Midbrain (tissue), 1 donor: ENCODE results near the gene CNPY3.
"Not testable (repeated sequence)": the region's sequence is repeated elsewhere in the genome, so short reads cannot be mapped to it uniquely, and the experiment has no call there.

Experiments
- DNase-seq: peaks from one replicate; lab custom pipeline; 2025; lab: John Stamatoyannopoulos, UW

Gene CNPY3

DNA sequence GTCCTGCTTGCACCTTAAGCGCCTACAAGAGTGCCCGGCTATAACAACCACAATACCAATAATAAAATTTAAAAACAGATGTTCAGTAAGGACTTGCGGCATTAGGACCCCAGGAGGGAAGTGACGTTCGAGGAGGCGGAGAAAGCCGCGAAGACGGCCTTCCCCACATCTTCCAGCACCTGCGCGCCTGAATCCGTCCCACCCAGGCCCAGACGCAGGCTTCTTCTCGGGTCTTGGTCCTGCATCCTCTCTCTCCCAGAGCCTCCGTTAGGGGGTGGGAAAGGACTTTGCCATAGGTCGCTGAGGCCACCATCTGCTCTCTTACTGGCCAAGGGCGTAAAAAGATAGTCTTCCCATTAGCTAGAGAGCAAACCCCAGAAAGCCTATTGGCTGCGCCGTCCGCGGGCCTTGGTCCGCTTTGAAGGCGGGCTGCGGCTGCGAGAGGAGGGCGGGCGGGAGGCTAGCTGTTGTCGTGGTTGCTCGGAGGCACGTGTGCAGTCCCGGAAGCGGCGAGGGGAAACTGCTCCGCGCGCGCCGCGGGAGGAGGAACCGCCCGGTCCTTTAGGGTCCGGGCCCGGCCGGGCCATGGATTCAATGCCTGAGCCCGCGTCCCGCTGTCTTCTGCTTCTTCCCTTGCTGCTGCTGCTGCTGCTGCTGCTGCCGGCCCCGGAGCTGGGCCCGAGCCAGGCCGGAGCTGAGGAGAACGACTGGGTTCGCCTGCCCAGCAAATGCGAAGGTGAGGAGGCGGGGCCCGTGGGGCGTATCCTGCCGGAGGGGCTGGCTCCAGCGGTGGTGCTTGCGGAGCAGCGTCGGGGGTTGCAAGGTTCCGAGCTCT is at the start of gene CNPY3:
Gene CNPY3, plus strand, starts transcription at position 495 of the 835 bp plus-strand sequence. Its CDS starts 91 bp downstream, at position 586.
- DNase-seq = peak; percentile 94

- not testable (repeated sequence) for DNase-seq
Measured at GRCh38 chr6:42880240-42880817, 49.0 kb upstream of the CNPY3 start.

DNA sequence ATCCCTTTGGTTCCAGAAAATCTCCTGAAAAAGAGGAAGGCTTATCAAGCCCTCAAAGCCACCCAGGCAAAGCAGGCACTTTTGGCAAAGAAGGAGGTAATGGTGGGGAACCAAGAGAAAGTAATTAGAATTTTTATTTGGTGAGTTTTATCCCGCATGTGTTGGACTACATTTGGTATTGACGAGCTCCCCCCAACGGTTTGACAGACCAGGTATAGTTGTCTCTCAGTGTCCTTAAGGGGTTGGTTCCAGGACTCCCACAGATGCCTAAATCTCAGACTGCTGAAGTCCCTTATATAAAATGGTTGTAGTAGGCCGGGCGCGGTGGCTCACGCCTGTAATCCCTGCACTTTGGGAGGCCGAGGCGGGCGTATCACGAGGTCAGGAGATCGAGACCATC is 48.4 kb upstream of the CNPY3 start:
- not testable (repeated sequence) for DNase-seq

GRCh38 chr6:42885702-42886101 is 43.6 kb upstream of the CNPY3 start:
- no peak for DNase-seq

DNA sequence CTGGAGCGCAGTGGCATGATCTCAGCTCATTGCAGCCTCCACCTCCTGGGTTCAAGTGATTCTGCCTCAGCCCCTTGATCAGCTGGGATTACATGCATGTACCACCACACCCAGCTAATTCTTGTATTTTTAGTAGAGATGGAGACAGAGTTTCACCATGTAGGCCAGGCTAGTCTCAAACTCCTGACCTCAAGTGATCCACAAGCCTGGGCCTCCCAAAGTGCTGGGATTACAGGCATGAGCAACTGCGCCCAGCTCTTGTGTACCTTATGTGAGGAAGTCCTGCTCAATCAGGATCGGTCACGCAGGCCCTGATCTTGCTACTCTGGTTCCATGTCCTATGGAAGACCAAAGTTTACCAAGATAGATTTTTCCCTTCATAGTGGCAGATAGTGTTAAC is 41.1 kb upstream of the CNPY3 start:
- not testable (repeated sequence) for DNase-seq

DNA sequence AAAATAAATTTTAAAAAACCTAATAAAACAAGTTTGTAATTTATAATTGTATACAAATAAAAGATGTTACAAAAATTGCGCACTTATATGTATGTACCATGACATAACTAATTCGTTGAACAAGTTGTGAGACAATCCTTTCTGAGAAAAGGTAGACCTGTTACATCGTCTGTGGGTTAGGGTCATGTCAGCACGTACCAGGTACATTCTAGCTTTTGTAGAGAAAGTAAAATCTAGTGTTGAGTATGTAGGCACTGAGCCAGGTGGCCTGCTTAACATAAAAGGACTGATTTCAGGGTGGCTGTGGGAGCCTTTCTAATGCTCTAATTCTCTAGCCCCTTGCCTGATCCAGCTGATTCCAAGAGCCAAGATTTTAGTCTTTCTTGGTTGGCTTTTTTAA is 39.5 kb upstream of the CNPY3 start:
- DNase-seq = no peak

- DNase-seq = peak; percentile 94
Measured at GRCh38 chr6:42890311-42891198, 38.7 kb upstream of the CNPY3 start.

DNA sequence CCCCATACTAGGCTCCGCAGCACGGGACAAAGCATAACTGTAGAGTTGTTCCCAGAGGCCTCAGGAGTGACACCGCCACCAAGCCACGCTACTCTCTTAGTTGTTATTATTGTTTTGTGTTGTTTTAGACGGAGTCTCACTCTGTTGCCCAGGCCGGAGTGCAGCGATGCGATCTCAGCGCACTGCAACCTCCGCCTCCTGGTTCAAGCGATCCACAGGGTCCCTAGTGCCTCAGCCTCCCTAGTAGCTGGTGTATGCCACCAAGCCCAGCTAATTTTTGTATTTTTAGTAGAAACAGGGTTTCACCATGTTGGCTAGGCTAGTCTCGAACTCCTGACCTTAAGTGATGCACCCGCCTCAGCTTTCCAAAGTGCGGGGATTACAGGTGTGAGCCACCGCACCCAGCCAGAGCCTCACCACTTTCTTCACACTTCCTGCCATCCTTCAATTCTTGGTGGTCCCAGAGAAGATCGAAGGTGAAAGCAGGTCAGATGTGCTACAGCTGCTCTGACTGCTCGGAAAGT is 38.0 kb upstream of the CNPY3 start:
- no peak for DNase-seq

DNA sequence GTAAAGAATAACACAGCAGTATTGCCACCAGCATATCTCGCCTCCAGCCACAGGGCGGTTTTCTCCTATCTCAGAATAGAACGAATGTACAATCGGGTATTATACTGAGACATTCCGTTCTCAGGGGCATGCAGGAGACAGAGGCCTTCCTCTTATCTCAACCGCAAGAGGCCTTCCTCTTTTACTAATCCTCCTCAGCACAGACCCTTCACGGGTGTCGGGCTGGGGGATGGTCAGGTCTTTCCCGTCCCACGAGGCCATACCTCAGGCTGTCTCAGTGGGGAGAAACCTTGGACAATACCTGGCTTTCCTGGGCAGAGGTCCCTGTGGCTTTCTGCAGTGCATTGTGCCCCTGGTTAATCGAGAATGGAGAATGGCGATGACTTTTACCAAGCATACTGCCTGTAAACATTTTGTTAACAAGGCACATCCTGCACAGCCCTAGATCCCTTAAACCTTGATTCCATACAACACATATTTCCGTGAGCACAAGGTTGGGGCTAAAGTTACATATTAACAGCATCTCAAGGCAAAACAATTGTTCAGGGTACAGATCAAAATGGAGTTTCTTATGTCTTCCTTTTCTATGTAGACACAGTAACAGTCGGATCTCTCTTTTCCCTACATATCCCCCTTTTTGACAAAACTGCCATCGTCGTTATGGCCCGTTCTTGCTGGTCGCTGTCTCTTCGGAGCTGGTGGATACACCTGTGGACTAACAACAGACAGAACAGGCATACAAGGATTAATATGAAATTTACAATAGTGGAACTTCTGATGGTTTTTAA is 35.0 kb upstream of the CNPY3 start:
- not testable (repeated sequence) for DNase-seq

- no peak for DNase-seq
Measured at GRCh38 chr6:42896178-42896719, 33.0 kb upstream of the CNPY3 start.

GRCh38 chr6:42898891-42899361 is 30.4 kb upstream of the CNPY3 start:
- peak; percentile 85 for DNase-seq

- DNase-seq = no peak
Measured at GRCh38 chr6:42899871-42900270, 29.4 kb upstream of the CNPY3 start.

- peak; percentile 82 for DNase-seq
Measured at GRCh38 chr6:42901538-42901957, 27.7 kb upstream of the CNPY3 start.

- DNase-seq = not testable (repeated sequence)
Measured at GRCh38 chr6:42902429-42903263, 26.6 kb upstream of the CNPY3 start.

GRCh38 chr6:42904467-42904866 is 24.8 kb upstream of the CNPY3 start:
- no peak for DNase-seq

GRCh38 chr6:42907336-42907735 is 21.9 kb upstream of the CNPY3 start:
- no peak for DNase-seq

GRCh38 chr6:42909835-42910234 is 19.4 kb upstream of the CNPY3 start:
- DNase-seq = no peak

DNA sequence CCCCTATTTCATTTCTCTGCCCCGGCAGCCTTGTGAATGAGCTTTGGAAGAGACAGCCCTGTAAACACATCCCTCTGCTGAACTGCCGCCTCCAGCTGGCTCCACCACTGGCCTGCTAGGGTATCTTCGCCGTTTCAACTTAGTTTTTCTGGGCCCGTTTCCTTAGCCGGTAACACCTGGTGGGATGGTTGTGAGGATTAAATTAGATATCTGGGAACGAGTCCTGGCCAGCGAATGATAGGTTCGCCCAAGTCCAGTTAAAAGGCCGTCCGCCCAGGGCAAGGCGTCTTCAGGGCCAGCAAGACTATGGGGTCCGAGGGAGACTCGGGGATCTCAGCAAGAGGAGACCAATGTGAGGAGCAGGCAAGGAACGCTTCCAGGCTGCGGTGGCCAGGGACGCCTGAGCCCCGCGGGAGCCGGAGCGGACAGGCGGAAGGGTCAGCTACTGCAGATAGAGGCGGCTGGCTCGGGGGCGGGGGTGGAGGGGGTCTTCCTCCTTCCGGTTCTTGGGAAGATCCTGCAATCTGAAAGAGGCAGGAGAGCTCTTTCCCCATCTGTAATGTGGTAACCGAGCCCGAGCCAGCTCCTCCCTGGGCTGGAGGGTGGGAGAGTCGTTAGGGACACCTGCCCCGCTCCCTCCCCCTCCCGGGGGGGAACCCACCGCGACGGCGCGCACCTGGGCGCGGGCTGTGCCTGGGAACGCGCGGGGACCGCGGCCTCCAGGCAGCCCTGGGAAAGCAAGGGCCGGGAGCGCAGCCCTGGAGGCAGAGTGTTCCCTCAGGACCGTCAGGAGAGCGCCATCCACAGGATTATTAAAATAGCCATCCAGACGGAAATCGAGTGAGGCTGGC is 17.9 kb upstream of the CNPY3 start:
- DNase-seq = no peak

DNA sequence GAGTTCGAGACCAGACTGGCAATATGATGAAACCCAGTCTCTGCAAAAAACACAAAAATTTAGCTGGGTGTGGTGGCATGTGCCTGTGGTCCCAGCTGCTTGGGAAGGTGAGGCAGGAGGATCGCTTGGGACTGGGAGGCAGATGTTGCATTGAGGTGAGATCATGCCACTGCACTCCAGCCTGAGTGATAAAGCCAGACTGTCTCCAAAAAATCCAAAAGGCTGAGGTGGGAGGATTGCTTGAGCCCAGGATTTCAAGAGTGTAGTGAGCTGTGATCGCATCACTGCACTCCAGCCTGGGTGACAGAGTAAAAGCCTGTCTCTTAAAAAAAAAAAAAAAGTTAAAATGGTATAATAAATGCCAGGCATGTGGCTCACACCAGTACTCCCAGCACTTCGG is 14.7 kb upstream of the CNPY3 start:
- DNase-seq = no peak
